Epithelial cell of proximal tubule (primary cell): ENCODE results near the gene TMEM121. TPM values are rescaled to one million over a fixed set of nuclear protein-coding genes. Genes with fewer than 3 reads are reported as not detected.
A peak's percentile ranks its signal among the peaks of the same experiment; 100 is the strongest.

ENCODE experiments used
- DNase-seq: peaks from one replicate; pipeline ENCODE4 v3.0.0-alpha.2; 2011; ENCODE audit warnings: low read depth
- H3K4me3 ChIP-seq: 2 replicates; pipeline ENCODE4 v1.5.1; 2011; ENCODE audit warnings: low read depth, mild to moderate bottlenecking, low read length
- total RNA-seq: library from RNA; depleted of rRNA; stranded (reverse); fragments of >200 nt; gene quantifications from 2 replicates; pipeline ENCODE4 v1.2.3, GENCODE V29; 2015
- TF ChIP-seq, protein P1 (sequence below): conservative IDR thresholded peaks from 2 replicates; pipeline ENCODE4 v1.5.1; 2012; ENCODE audit warnings: low read depth, mild to moderate bottlenecking, low read length

The TMEM121 gene
- total RNA-seq, 1 donor from 2014 or later, result 5.6 TPM

DNA sequence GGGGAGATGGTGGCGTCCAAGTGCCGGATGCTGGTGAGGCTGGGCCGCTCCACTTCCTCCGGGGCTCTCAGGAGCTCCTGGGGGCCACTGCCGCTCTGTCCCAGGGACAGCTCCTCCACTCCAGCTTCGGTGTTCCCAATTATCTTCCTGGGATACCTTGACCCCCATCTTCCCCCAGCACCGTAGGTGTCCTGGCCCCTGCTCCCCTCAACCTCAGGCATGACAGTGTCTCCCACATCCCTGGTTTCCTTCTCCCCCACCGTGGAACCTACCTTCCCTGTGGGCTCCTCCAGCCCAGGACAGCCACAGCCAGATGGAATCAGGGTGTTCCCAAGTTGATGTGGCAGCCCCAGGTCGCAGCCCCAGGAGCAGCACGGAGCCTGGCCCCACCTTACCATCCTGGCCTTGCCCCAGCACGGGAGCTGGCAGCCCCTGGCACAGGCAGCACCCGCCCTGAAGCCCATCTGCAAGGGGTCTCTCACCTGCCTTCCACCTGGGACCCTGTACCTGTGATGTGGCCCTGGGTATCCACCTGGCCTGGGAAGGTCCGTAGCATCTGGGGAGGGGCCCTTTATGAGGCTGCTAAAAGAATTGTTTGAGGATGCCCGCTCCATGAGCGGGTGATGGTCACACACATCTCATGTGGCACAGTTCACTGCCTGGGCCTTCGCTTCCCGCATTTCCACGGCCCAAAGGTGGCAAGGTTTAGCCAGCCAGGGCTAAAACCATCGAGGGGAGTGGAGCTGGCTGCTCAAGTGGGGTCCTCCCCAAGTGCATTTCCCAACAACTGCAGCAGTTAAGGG lies 4.1 kb downstream of the TMEM121 start:
- DNase-seq, result no peak
- H3K4me3 ChIP-seq, result no peak overlapping the region
- TF ChIP-seq, protein P1, sequence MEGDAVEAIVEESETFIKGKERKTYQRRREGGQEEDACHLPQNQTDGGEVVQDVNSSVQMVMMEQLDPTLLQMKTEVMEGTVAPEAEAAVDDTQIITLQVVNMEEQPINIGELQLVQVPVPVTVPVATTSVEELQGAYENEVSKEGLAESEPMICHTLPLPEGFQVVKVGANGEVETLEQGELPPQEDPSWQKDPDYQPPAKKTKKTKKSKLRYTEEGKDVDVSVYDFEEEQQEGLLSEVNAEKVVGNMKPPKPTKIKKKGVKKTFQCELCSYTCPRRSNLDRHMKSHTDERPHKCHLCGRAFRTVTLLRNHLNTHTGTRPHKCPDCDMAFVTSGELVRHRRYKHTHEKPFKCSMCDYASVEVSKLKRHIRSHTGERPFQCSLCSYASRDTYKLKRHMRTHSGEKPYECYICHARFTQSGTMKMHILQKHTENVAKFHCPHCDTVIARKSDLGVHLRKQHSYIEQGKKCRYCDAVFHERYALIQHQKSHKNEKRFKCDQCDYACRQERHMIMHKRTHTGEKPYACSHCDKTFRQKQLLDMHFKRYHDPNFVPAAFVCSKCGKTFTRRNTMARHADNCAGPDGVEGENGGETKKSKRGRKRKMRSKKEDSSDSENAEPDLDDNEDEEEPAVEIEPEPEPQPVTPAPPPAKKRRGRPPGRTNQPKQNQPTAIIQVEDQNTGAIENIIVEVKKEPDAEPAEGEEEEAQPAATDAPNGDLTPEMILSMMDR, result no peak

DNA sequence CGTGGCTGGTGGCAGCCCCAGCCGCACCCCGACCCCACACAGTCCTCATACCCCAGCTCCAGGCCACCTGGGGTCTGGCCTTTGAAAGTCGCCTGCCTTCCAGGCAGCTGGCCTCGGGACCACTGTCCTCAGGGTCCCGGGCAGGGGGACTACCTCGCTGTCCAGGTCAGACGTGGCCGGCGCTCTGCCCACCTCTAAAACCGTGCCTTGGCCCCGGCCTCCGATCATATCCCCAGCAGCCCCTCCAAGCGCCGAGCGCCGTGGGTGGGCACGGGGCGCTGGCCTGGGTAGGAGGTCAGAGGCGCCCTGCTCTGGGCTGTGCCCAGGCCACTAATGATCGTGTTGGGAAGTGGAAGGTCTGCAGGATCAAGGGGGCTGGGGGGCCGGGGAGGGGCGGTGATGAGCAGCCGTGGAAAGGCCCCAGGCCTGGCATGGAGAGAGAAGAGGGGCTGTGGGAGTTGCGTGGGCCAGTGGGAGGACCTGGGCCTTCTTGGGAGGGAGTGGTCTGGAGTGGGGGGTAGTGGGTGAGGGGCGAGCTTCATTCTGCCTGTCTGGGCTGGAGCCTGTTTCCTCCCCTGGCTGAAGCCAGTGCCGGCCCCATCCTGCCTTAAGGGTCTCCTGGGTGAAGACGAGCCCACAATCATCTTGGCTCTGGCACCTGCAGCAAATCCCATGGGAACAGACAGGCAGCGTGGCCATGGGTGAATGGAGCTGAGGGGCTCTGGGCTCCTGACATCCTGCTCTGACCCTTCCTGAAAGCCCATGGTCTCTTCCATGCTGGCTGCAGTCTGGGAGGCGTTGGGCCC lies 4.9 kb downstream of the TMEM121 start:
- DNase-seq, result no peak
- TF ChIP-seq, protein P1, result no peak
- H3K4me3 ChIP-seq, result no peak overlapping the region

DNA sequence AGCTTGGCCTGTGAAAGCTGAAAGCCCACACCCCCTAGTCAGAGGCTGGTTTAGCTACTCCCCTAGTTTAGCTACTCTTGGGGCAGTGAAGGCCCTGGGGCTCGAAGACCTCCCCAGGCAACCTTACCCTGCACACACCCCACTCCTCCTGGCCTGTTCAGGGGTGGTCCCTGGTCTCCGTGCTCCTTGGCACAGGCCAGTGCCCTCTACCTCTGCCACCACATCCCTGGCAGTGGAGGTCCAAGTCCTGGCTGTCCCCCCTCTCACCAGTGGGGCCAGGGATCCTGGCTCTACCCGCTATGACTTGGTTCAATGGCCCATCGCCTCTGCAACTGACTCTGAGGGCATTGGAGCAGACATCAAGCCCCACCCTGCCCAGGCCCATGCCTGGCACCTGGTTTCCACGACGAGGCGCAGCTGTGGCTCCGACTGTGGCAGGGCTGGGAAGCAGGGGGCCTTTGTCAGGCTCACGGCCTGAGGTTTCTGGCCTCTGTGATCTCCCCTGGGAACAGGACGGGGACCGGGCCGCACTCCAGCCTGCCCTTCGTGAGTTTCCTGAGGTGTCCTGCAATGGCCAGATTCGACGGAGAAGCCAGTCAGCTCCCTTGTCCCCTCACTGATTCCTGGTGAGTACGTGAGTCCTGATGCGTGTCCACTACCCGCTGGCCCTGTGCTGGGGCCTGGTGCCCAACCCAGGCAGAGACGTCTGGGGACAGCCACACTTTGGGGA lies 5.7 kb downstream of the TMEM121 start:
- no peak for DNase-seq
- TF ChIP-seq, protein P1, result no peak

DNA sequence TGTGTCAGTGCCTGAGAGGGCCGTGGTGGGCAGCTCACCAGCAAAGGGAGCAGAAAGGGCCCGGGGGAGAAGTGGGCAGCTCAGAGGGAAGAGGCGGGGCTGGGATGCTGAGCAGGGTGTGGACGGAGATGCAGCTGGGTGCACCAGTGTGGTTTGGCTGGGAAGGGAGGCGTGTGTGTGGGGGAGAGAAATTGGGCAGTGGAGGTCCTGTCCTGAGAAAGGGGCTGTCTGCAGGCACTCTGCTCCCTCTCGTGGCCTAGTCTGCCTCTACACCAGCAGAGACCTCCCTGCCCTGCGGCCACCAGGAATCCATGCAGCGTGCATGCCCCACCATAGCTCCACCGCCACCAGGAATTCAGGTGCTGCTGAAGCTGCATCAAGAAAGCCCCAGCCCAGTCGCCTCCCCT lies 6.4 kb downstream of the TMEM121 start:
- TF ChIP-seq, protein P1, result peak; percentile 40
- no peak for DNase-seq
- H3K4me3 ChIP-seq, result no peak overlapping the region

More for the DNA sequence above, 5.7 kb downstream of the TMEM121 start:
- H3K4me3 ChIP-seq, result no peak overlapping the region

DNA sequence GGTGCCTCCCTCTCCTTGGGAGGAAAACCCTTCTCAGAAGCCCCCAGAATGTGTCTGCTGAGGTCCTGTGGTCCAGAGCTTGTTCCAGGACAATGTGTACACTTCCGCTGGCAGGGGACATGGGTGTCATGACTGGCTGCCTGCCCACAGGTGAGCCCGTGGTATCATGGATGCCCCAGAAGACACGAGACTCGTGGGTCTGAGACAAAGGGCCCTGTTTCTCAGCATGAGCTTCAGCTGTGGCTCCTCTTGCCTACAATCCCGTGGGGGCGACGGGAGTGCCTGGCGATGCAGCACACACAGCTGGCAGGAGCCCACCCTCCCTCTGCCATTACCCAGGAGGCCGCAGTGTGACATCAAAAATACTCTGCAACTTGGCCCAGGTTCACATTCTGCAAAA lies 7.0 kb downstream of the TMEM121 start:
- TF ChIP-seq, protein P1, result no peak
- no peak for DNase-seq
- H3K4me3 ChIP-seq, result no peak overlapping the region

DNA sequence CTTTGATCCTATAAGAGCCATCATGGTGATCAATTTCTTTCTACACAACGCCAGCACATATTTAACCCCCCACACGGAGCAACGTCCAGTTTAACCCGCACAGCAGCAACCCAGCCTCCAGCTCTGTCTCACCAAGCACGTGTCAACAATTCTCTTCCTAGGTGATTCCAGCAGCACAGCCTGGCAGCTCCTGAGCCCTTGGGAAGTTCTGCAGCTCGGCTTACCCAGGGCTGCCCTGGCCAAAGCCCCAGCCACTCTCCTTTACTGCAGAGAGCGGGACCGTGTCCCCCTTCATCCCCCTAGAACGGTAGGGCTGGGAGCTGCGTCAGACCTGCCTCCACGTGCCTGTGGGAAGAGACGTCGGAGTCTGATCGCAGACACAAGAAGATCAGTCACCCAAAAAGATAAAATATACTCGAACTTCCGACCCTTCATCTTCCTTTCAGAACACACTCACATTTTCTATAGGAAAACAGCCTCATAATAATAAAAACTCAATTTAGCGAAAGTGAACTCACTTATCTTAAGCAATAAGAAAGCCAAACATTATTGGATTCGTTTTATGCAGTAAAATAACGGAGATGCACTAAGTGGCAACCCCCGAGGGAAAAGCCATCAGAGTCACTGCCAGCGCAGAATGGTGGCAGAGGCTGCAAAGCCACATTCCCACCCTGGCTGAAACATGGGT lies 7.6 kb downstream of the TMEM121 start:
- no peak for DNase-seq
- TF ChIP-seq, protein P1, result no peak
- H3K4me3 ChIP-seq, result no peak overlapping the region
